MCF 10A (cell line): ENCODE data around the gene CFAP300. TPM values are rescaled to one million over a fixed set of nuclear protein-coding genes. Genes with fewer than 3 reads are reported as not detected.

ENCODE experiments used
- Bru-seq: library from RNA; stranded (reverse); fragments of 400-500 nt; gene quantifications from one replicate; lab custom pipeline; 2021; lab: Mats Ljungman, UMichigan
- BruChase-seq, 2 experiments: library from RNA; stranded (reverse); fragments of 400-500 nt; gene quantifications; one replicate each; lab custom pipeline; 2021; lab: Mats Ljungman, UMichigan
- BruUV-seq: library from RNA; stranded (reverse); fragments of 400-500 nt; replicated peaks from 2 replicates; lab custom pipeline; 2021; lab: Mats Ljungman, UMichigan
- CTCF ChIA-PET: fragments of 300-600 bp; sonication (Branson Sonifier 250); formaldehyde crosslinking; extraction: SDS; loops from one replicate; lab custom pipeline; 2021; ENCODE audit warnings: antibody characterized with exemption, inconsistent platforms; lab: Yijun Ruan, JAX
- POLR2A ChIA-PET: fragments of 300-600, 350-650 bp; sonication (Branson Sonifier 250); formaldehyde crosslinking; extraction: SDS; loops from one replicate; lab custom pipeline; 2020; ENCODE audit warnings: antibody characterized with exemption, inconsistent platforms; lab: Yijun Ruan, JAX
- DNase-seq: peaks from one replicate; pipeline ENCODE4 v3.0.0-alpha.2; 2018; ENCODE audit not compliant: unreplicated experiment
- H3K27ac Mint-ChIP-seq: one replicate; pipeline ENCODE4 v1.8.0; 2022; ENCODE audit warnings: mild to moderate bottlenecking, low read depth, mixed read lengths; ENCODE audit not compliant: unreplicated experiment
- H3K27me3 Mint-ChIP-seq: one replicate; pipeline ENCODE4 v1.8.0; 2022; ENCODE audit warnings: mixed read lengths; ENCODE audit not compliant: insufficient read depth, unreplicated experiment
- H3K36me3 Mint-ChIP-seq: one replicate; pipeline ENCODE4 v1.8.0; 2022; ENCODE audit warnings: mild to moderate bottlenecking, moderate library complexity, mixed read lengths; ENCODE audit not compliant: insufficient read depth, unreplicated experiment
- H3K4me1 Mint-ChIP-seq: one replicate; pipeline ENCODE4 v1.8.0; 2022; ENCODE audit warnings: mixed read lengths; ENCODE audit not compliant: insufficient read depth, unreplicated experiment
- H3K4me3 Mint-ChIP-seq: one replicate; pipeline ENCODE4 v1.8.0; 2022; ENCODE audit warnings: mild to moderate bottlenecking, moderate library complexity, mixed read lengths; ENCODE audit not compliant: unreplicated experiment
- H3K9me3 Mint-ChIP-seq: one replicate; pipeline ENCODE4 v1.8.0; 2022; ENCODE audit warnings: mixed read lengths; ENCODE audit not compliant: unreplicated experiment
- CTCF ChIP-seq: fragments of 200-600 bp; IDR thresholded peaks from one replicate; pipeline ENCODE4 v1.8.0; 2022; ENCODE audit warnings: antibody characterized with exemption, mild to moderate bottlenecking; ENCODE audit not compliant: unreplicated experiment
- intact Hi-C: fragments of 100-400 bp; cut with micrococcal nuclease; formaldehyde crosslinking; loops from 2 replicates; pipeline ENCODE4 v1.14.1; 2022
- long read RNA-seq: library from polyadenylated mRNA; stranded (forward); transcript quantifications from one replicate; pipeline ENCODE4 v2.0.0, GENCODE V29; 2022
- total RNA-seq: library from RNA; stranded (reverse); gene quantifications from 2 replicates; pipeline ENCODE4 v1.2.3, GENCODE V29; 2022

CFAP300 gene
- 8.0 and 12.9 TPM in 2 replicates for total RNA-seq
- Bru-seq, nascent RNA: percentile 66 among the genes with signal in this experiment
- BruChase-seq, experiment 1, labeled RNA remaining after a 6-hour chase: percentile 53 among the genes with signal in this experiment
- BruChase-seq, experiment 2, labeled RNA remaining after a 2-hour chase: percentile 60 among the genes with signal in this experiment
- long read RNA-seq, transcript CFAP300-201 (7 exons, 2,193 nt): major isoform, 6 of 21 reads
- long read RNA-seq, partial matches to known transcripts: 5 of 21 reads
- long read RNA-seq, other reads (novel, unspliced or antisense): 9 of 21 reads

GRCh38 chr11:102047305-102047924, at the start of gene CFAP300:
Gene CFAP300, plus strand, starts transcription at chr11:102047437. Its CDS starts 34 bp downstream, at chr11:102047471.
- intact Hi-C loops: loop anchor here (2.0 to 5.0 kb wide), 2 partner anchors 65 to 221 kb away; partner anchors contain the start of gene YAP1
- Mint-ChIP-seq H3K27ac (peak within 1 kb of the TSS; percentile 95), H3K4me1 (peaks cover 5% of the 10 kb centered on the region), H3K36me3 (peaks cover 20% of the 10 kb centered on the region), H3K9me3 (no peaks in the 10 kb centered on the region), H3K27me3 (no peaks in the 10 kb centered on the region), H3K4me3 (peak within 1 kb of the TSS; percentile 85)
- no peak for TF ChIP-seq CTCF
- DNase-seq: peak; percentile 75
- CTCF ChIA-PET: interaction anchor here (0.6 to 1.2 kb wide), 3 partner anchors 35 to 347 kb away, joined by 3 to 5 read pairs (median 3); no protein-coding TSS in a partner anchor
- POLR2A ChIA-PET: interaction anchor here (0.9 to 1.8 kb wide), 9 partner anchors 9 to 221 kb away, joined by 3 to 11 read pairs (median 4); partner anchors contain the start of gene YAP1
- BruUV-seq: TSS peak; percentile 55

GRCh38 chr11:102001657-102002338, 45.4 kb upstream of the CFAP300 start:
- peaks cover 7% of the 10 kb centered on the region for H3K36me3 Mint-ChIP-seq
- H3K4me1 Mint-ChIP-seq: peaks cover 7% of the 10 kb centered on the region

GRCh38 chr11:102004220-102004619, 43.0 kb upstream of the CFAP300 start:
- H3K9me3 Mint-ChIP-seq: no peaks in the 10 kb centered on the region
- ChIA-PET CTCF (interaction anchor here (0.6 to 11.7 kb wide), 3 partner anchors 42 to 143 kb away, joined by 3 to 372 read pairs (median 17); no protein-coding TSS in a partner anchor), POLR2A (no interaction called here)
- BruUV-seq: no TSS peak
- no peaks in the 10 kb centered on the region for H3K36me3 Mint-ChIP-seq
- H3K4me1 Mint-ChIP-seq: peaks cover 17% of the 10 kb centered on the region
- intact Hi-C loops: no loop called here
- H3K27me3 Mint-ChIP-seq: no peaks in the 10 kb centered on the region
- no peak overlapping the region for H3K27ac Mint-ChIP-seq
- H3K4me3 Mint-ChIP-seq: no peak overlapping the region
- peak; percentile 1 for DNase-seq
- no peak for TF ChIP-seq CTCF

More at GRCh38 chr11:102001657-102002338, 45.4 kb upstream of the CFAP300 start:
- no TSS peak for BruUV-seq
- no peak overlapping the region for H3K4me3 Mint-ChIP-seq
- POLR2A ChIA-PET: no interaction called here
- no peak for TF ChIP-seq CTCF
- H3K9me3 Mint-ChIP-seq: no peaks in the 10 kb centered on the region
- H3K27me3 Mint-ChIP-seq: no peaks in the 10 kb centered on the region
- intact Hi-C loops: no loop called here
- H3K27ac Mint-ChIP-seq: no peak overlapping the region
- no peak for DNase-seq
- CTCF ChIA-PET: interaction anchor here (0.6 to 2.1 kb wide), 3 partner anchors 9 to 150 kb away, joined by 3 to 17 read pairs (median 3); no protein-coding TSS in a partner anchor
